Ovary (tissue), 9 donors: ENCODE results near the gene SH2B2. TPM values are rescaled to one million over a fixed set of nuclear protein-coding genes. Genes with fewer than 3 reads are reported as not detected.

Source experiments
- DNase-seq, 5 donors: peaks; one replicate each; pipeline ENCODE4 v3.0.0-alpha.2; 2019 to 2020
- H3K27ac ChIP-seq, 2 donors: fragments of 200-600 bp; one replicate each; pipeline versions ENCODE4 v1.5.1 to v1.8.0; 2019 to 2022
- H3K27me3 ChIP-seq: fragments of 200-600 bp; one replicate; pipeline ENCODE4 v1.8.0; 2022
- H3K36me3 ChIP-seq: fragments of 200-600 bp; sonication (generic); one replicate; pipeline ENCODE4 v1.5.1; 2019
- H3K4me1 ChIP-seq: one replicate; pipeline ENCODE4 v1.8.1; 2013; ENCODE audit warnings: mild to moderate bottlenecking, moderate library complexity; ENCODE audit not compliant: insufficient read depth
- H3K4me3 ChIP-seq: fragments of 200-600 bp; sonication (generic); one replicate; pipeline ENCODE4 v1.5.1; 2017
- H3K9me3 ChIP-seq, 2 donors: fragments of 200-600 bp in 1 of 2; sonication (generic) in 1 of 2; one replicate each; pipeline versions ENCODE4 v1.5.1 to v1.8.1; 2013 to 2019; ENCODE audit warnings: mild to moderate bottlenecking in 1 of 2, moderate library complexity in 1 of 2
- EP300 ChIP-seq: sonication (generic); formaldehyde crosslinking; IDR thresholded peaks from one replicate; pipeline ENCODE4 v1.6.1; 2017; ENCODE audit warnings: antibody characterized with exemption
- POLR2A ChIP-seq: fragments of 450-650 bp; IDR thresholded peaks from one replicate; pipeline ENCODE4 v1.6.1; 2017; ENCODE audit warnings: antibody characterized with exemption, mild to moderate bottlenecking, moderate library complexity
- WGBS, 3 donors: extraction: QIAGEN DNeasy Blood & Tissue Kit in 1 of 3; methylation state at CpG; one replicate each; pipeline versions ENCODE4 v1.1.5 to v1.1.7; 2013 to 2017; 5-methylcytosine and 5-hydroxymethylcytosine counted together
- intact Hi-C, 4 donors: fragments of 100-400 bp; cut with DNase I; formaldehyde crosslinking; loops; one replicate each; pipeline versions ENCODE4 v1.11.0 to v1.15.1; 2022 to 2023
- polyA plus RNA-seq, 2 donors: library from polyadenylated mRNA; stranded (reverse); fragments of 200-250 nt in 1 of 2; fragments of 350-450 nt in 1 of 2; fragmentation: Illumina TruSeq in 1 of 2; extraction: RNeasy Lipid Tissue Mini Kit (QIAGEN cat#74804) in 1 of 2; gene quantifications; one replicate each; pipeline ENCODE4 v1.2.3, GENCODE V29; 2013 to 2014
- total RNA-seq, 7 donors: library from RNA; depleted of rRNA in 2 of 7; stranded (reverse); fragments of >200 nt in 2 of 7; fragmentation: NEBNext Ultra II Directional in 3 of 7; extraction: Animal tissue kit (Norgen Biotek cat#: 25700) in 3 of 7; gene quantifications; one replicate each; pipeline versions ENCODE4 v1.1.0 to v1.2.4, GENCODE V29; 2016 to 2023
- TF ChIP-seq, protein P1 (sequence below), 3 donors: fragments of 450-650 bp in 2 of 3; fragments of 200-600 bp in 1 of 3; IDR thresholded peaks; one replicate each; pipeline versions ENCODE4 v1.5.1 to v1.8.0; 2016 to 2022; ENCODE audit warnings: antibody characterized with exemption in 3 of 3, mild to moderate bottlenecking in 1 of 3
- donor health status: DM: no; HTN: no; CAD: no; lungs with moderate emphysema.
- donor health status: DM: no; HTN: no; CAD: no.
- donor health status: Bipolar disorder and iron deficiency.
- donor health status: DM: yes; HTN: yes; CAD: no.
- donor health status: DM: no; HTN: no; CAD: no.
- donor health status: DM: yes; HTN: yes; CAD: no.

SH2B2 gene
- total and polyA plus RNA-seq, 9 donors: 1.4 to 8.9 (median 4.5) TPM

DNA sequence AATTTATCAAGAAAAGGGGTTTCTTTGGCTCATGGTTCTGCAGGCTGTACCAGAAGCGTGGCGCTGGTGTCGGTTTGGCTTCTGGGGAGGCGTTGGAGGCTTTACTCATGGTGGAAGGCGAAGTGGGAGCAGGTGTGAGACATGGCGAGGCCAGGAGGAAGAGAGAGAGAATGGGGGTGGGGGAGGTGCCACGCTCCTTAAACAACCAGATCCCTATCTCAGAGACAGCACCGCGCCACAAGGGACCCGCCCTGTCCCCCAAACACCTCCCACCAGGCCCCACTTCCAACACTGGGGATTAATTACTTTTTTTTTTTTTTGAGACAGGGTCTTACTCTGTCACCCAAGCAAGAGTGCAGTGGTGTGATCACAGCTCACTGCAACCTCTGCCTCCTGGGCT is 18.0 kb upstream of the SH2B2 start:
- Histone ChIP-seq H3K4me3 (no peak overlapping the region), H3K36me3 (no peaks in the 10 kb centered on the region), H3K27ac (no peak overlapping the region), H3K27me3 (no peaks in the 10 kb centered on the region), H3K9me3 (no peaks in the 10 kb centered on the region), H3K4me1 (peaks cover 2% of the 10 kb centered on the region)
- TF ChIP-seq, protein P1, sequence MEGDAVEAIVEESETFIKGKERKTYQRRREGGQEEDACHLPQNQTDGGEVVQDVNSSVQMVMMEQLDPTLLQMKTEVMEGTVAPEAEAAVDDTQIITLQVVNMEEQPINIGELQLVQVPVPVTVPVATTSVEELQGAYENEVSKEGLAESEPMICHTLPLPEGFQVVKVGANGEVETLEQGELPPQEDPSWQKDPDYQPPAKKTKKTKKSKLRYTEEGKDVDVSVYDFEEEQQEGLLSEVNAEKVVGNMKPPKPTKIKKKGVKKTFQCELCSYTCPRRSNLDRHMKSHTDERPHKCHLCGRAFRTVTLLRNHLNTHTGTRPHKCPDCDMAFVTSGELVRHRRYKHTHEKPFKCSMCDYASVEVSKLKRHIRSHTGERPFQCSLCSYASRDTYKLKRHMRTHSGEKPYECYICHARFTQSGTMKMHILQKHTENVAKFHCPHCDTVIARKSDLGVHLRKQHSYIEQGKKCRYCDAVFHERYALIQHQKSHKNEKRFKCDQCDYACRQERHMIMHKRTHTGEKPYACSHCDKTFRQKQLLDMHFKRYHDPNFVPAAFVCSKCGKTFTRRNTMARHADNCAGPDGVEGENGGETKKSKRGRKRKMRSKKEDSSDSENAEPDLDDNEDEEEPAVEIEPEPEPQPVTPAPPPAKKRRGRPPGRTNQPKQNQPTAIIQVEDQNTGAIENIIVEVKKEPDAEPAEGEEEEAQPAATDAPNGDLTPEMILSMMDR (IDR thresholded peaks at IDR 0.05): no peak
- TF ChIP-seq POLR2A (no peak), EP300 (no peak)
- DNase-seq: no peak
- 84 to 92% (median 85%) methylated on average over 10 of the region's 10 CpGs for WGBS, 3 donors
- intact Hi-C loops: no loop called here

DNA sequence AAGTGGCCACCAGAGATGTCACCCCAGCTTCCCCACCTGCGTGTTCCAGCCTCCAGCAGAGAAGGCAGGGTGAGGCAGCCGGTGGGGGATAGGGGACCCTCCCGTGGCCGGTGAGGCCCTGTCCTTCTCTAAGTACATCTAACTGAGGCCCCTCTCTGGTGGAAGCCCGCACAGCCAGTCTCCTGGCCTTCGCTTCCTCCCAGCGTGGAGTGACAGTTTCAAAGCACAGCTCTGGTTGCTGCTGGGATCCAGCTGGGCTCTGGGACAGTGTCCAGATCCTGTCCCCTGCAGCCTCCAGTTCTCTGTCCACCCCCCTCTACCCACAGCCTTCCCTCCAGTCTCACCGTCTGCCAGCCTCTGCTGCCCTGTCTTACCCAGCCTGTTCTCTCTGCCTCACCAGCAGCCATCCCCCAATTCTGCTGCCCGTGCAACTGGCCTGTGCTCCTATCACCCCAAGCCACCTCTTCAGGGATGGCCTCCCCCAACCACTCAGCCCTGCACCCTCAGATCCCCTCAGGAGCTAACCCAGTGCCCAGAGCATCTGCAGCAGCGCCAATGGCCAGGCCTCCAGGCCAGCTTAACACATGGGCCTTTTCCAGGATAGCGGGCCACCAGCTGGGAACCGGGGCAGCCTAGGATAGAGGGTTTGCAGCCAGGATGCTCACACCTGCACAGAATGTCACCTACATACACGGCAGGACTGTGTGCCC is 16.3 kb upstream of the SH2B2 start:
- WGBS, 3 donors: 62 to 69% (median 68%) methylated on average over 11 to 13 of the region's 13 CpGs
- intact Hi-C loops: loop anchor here in 3 of 4 donors (5.0 to 10.0 kb wide), 5 partner anchors 586 to 728 kb away; no protein-coding TSS in a partner anchor

DNA sequence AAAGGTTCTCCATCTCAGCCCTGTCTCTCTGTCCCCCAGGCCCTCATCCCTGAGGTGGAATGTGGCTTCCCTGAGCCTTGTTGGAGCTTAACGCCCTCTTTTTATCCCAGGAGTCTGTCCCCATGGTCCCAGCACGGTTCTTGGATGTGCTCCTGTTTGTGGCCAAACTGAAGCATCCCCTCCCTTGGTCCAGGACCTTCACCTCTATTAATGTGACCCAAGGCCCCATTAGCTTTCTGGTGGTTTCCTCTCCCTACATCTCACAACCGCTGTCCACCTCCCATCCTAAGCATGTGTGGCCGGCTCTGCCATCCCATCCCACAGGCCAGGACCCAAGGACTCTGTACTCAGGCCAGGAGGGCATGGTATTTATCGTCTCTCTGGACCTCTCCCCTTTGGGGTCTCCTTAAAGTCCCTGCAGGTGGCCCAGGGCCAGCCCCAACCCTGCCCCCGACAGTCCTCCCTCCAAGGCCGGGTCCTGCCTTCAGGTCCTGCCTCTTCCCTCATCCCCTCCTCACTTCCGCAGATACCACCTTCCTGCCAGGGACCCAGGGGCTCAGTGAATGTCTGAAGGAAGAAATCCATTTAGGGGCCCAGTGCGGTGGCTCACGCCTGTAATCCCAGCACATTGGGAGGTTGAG is 15.4 kb upstream of the SH2B2 start:
- no peak for TF ChIP-seq POLR2A
- TF ChIP-seq EP300: no peak
- TF ChIP-seq, protein P1 (IDR thresholded peaks at IDR 0.05): no peak
- no peaks in the 10 kb centered on the region for H3K36me3 ChIP-seq
- no peak overlapping the region for H3K27ac ChIP-seq
- no peaks in the 10 kb centered on the region for H3K9me3 ChIP-seq
- no peaks in the 10 kb centered on the region for H3K27me3 ChIP-seq
- no peak for DNase-seq
- intact Hi-C loops: loop anchor here in 3 of 4 donors (5.0 to 10.0 kb wide), 5 partner anchors 586 to 729 kb away; no protein-coding TSS in a partner anchor
- H3K4me1 ChIP-seq: peaks cover 2% of the 10 kb centered on the region
- WGBS, 3 donors: 92 to 98% (median 95%) methylated on average over 10 of the region's 10 CpGs
- no peak overlapping the region for H3K4me3 ChIP-seq

More for the DNA sequence above, 16.3 kb upstream of the SH2B2 start:
- Histone ChIP-seq H3K27ac (no peak overlapping the region), H3K27me3 (no peaks in the 10 kb centered on the region), H3K36me3 (no peaks in the 10 kb centered on the region), H3K4me3 (no peak overlapping the region), H3K4me1 (peaks cover 2% of the 10 kb centered on the region), H3K9me3 (no peaks in the 10 kb centered on the region)
- TF ChIP-seq, protein P1 (IDR thresholded peaks at IDR 0.05): no peak
- no peak for TF ChIP-seq POLR2A
- no peak for TF ChIP-seq EP300
- DNase-seq: no peak

DNA sequence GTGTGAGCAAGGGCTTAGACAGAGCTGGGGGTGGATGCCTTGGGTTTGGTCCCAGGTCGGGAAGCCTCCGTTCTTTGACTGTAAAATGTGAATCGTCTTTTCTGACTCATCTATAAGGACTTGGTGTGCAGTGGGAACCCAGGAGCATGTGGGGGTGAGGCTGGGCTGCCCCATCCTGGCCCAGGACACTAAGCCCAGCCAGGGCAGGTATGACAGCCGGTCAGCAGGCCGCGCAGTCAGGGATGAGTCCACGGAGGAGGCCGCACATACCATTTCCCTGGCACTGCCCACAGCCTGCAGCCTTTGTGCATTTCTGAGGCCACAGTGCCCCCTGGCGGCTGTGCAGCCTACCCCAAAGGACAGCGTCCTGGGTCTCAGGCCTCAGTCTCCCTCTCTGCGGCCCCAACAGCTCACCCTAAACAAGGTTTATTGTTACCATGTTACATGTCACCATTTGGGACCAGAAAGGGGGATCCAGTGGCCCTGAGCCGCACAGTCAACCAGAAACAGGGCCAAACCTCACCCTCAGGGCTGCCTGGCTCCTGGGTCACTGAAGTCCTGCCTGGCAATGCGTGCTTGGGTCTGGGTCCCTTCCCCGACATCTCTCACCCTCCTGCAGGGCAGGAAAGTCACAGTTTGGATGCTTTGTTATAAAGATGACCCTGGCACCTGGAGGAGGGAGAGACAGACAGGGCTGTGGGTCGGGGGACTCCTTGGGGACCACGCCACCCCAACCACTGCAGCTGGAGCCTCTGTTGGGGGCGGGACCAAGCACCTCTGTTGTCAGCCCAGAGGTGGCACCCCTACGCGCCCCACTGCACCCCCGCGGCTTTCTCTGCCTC is 14.4 kb upstream of the SH2B2 start:
- peak; percentile 77 to 88 (median 82) for DNase-seq
- TF ChIP-seq EP300: no peak
- TF ChIP-seq, protein P1 (IDR thresholded peaks at IDR 0.05): peak; percentile 81 to 88 (median 85)
- Histone ChIP-seq H3K27me3 (no peaks in the 10 kb centered on the region), H3K4me3 (no peak overlapping the region), H3K9me3 (no peaks in the 10 kb centered on the region), H3K4me1 (peaks cover 2% of the 10 kb centered on the region), H3K36me3 (no peaks in the 10 kb centered on the region), H3K27ac (no peak overlapping the region)
- WGBS, 3 donors: 35 to 37% (median 36%) methylated on average over 21 of the region's 21 CpGs
- intact Hi-C loops: loop anchor here (2.0 to 10.0 kb wide), 7 partner anchors 583 to 730 kb away; no protein-coding TSS in a partner anchor
